ENCODE data around the gene TAF11L11. TPM values are rescaled to one million over a fixed set of nuclear protein-coding genes. Genes with fewer than 3 reads are reported as not detected.
"Not testable (repeated sequence)": the region's sequence is repeated elsewhere in the genome, so short reads cannot be mapped to it uniquely, and the experiment has no call there.

Gene TAF11L11
- total RNA-seq, 1 donor from 2014 or later = not detected

- peaks cover 14% of the 10 kb centered on the region for H3K9me3 Mint-ChIP-seq
- no peaks in the 10 kb centered on the region for H3K4me1 Mint-ChIP-seq
- no peak overlapping the region for H3K27ac Mint-ChIP-seq
- H3K27me3 Mint-ChIP-seq (ENCODE audit: low read depth) = peaks cover 8% of the 10 kb centered on the region
- no peaks in the 10 kb centered on the region for H3K36me3 Mint-ChIP-seq
- TF ChIP-seq CTCF (IDR thresholded peaks at IDR 0.05; ENCODE audit: unreplicated experiment) = no peak
- DNase-seq (ENCODE audit: low spot score in 2 of 2, unreplicated experiment in 2 of 2) = no peak
- no peak overlapping the region for H3K4me3 Mint-ChIP-seq
Observed at GRCh38 chr5:17619354-17619753, 15.4 kb downstream of the TAF11L11 start.

GRCh38 chr5:17620627-17621026 lies 16.6 kb downstream of the TAF11L11 start:
- peaks cover 14% of the 10 kb centered on the region for H3K9me3 Mint-ChIP-seq
- no peaks in the 10 kb centered on the region for H3K36me3 Mint-ChIP-seq
- no peaks in the 10 kb centered on the region for H3K4me1 Mint-ChIP-seq
- no peak overlapping the region for H3K27ac Mint-ChIP-seq
- TF ChIP-seq CTCF (IDR thresholded peaks at IDR 0.05; ENCODE audit: unreplicated experiment) = peak; percentile 58
- H3K4me3 Mint-ChIP-seq = no peak overlapping the region
- no peak for DNase-seq (ENCODE audit: low spot score in 2 of 2, unreplicated experiment in 2 of 2)
- H3K27me3 Mint-ChIP-seq (ENCODE audit: low read depth) = peaks cover 8% of the 10 kb centered on the region

GRCh38 chr5:17625686-17626085 lies 21.7 kb downstream of the TAF11L11 start:
- no peak for DNase-seq (ENCODE audit: low spot score in 2 of 2, unreplicated experiment in 2 of 2)
- no peak overlapping the region for H3K4me3 Mint-ChIP-seq
- TF ChIP-seq CTCF (IDR thresholded peaks at IDR 0.05; ENCODE audit: unreplicated experiment) = no peak
- H3K4me1 Mint-ChIP-seq = no peaks in the 10 kb centered on the region
- H3K27me3 Mint-ChIP-seq (ENCODE audit: low read depth) = peaks cover 9% of the 10 kb centered on the region
- no peak overlapping the region for H3K27ac Mint-ChIP-seq
- peaks cover 6% of the 10 kb centered on the region for H3K9me3 Mint-ChIP-seq
- H3K36me3 Mint-ChIP-seq = no peaks in the 10 kb centered on the region

- H3K27ac Mint-ChIP-seq; H3K27me3 Mint-ChIP-seq (ENCODE audit: low read depth); H3K9me3 Mint-ChIP-seq; H3K36me3 Mint-ChIP-seq; H3K4me1 Mint-ChIP-seq; H3K4me3 Mint-ChIP-seq; DNase-seq (ENCODE audit: low spot score in 2 of 2, unreplicated experiment in 2 of 2): not testable (repeated sequence)
Observed at GRCh38 chr5:17631788-17632187, 27.8 kb downstream of the TAF11L11 start, which contains the start of gene TAF11L13. TSS of gene TAF11L13 (plus strand) at chr5:17632088.

- no peak within 1 kb of the TSS for H3K27ac Mint-ChIP-seq
- no peak for DNase-seq (ENCODE audit: low spot score in 2 of 2, unreplicated experiment in 2 of 2)
Observed at GRCh38 chr5:17634160-17634559, 30.2 kb downstream of the TAF11L11 start, which contains the start of gene TAF11L14. TSS of gene TAF11L14 (plus strand) at chr5:17634460.

GRCh38 chr5:17649232-17649631 lies 45.2 kb downstream of the TAF11L11 start:
- not testable (repeated sequence) for DNase-seq (ENCODE audit: low spot score in 2 of 2, unreplicated experiment in 2 of 2); H3K4me3 Mint-ChIP-seq; H3K36me3 Mint-ChIP-seq; H3K27ac Mint-ChIP-seq; H3K4me1 Mint-ChIP-seq
- Mint-ChIP-seq H3K27me3 (ENCODE audit: low read depth) (peaks cover 13% of the 10 kb centered on the region), H3K9me3 (peaks cover 19% of the 10 kb centered on the region)

More at GRCh38 chr5:17634160-17634559, 30.2 kb downstream of the TAF11L11 start, which contains the start of gene TAF11L14:
- no peak for TF ChIP-seq CTCF (IDR thresholded peaks at IDR 0.05; ENCODE audit: unreplicated experiment)
- Mint-ChIP-seq H3K9me3 (peaks cover 6% of the 10 kb centered on the region), H3K36me3 (no peaks in the 10 kb centered on the region), H3K4me3 (no peak within 1 kb of the TSS), H3K4me1 (no peaks in the 10 kb centered on the region), H3K27me3 (ENCODE audit: low read depth) (no peaks in the 10 kb centered on the region)

- H3K9me3 Mint-ChIP-seq = peaks cover 17% of the 10 kb centered on the region
- not testable (repeated sequence) for H3K27ac Mint-ChIP-seq; H3K27me3 Mint-ChIP-seq (ENCODE audit: low read depth); H3K36me3 Mint-ChIP-seq; H3K4me3 Mint-ChIP-seq; DNase-seq (ENCODE audit: low spot score in 2 of 2, unreplicated experiment in 2 of 2); H3K4me1 Mint-ChIP-seq
Observed at GRCh38 chr5:17655201-17655759, 51.3 kb downstream of the TAF11L11 start.

Other genes with a start within 250 kb of the TAF11L11 start
- not detected in 3 replicates for gene TAF11L2, start 106.0 kb upstream of the TAF11L11 start, total RNA-seq
- not detected in 3 replicates for gene TAF11L3, start 85.8 kb upstream of the TAF11L11 start, total RNA-seq
- not detected in 3 replicates for gene TAF11L4, start 82.4 kb upstream of the TAF11L11 start, total RNA-seq
- gene TAF11L5, start 78.9 kb upstream of the TAF11L11 start, total RNA-seq = not detected in 3 replicates
- not detected in 3 replicates for gene TAF11L6, start 75.5 kb upstream of the TAF11L11 start, total RNA-seq
- gene TAF11L7, start 18.4 kb upstream of the TAF11L11 start, total RNA-seq = not detected in 3 replicates
- not detected in 3 replicates for gene TAF11L8, start 13.2 kb upstream of the TAF11L11 start, total RNA-seq
- gene TAF11L9, start 9.8 kb upstream of the TAF11L11 start, total RNA-seq = not detected in 3 replicates
- not detected in 3 replicates for gene TAF11L10, start 6.4 kb upstream of the TAF11L11 start, total RNA-seq
- gene TAF11L12, start 6.2 kb downstream of the TAF11L11 start, total RNA-seq = not detected in 3 replicates
- not detected in 3 replicates for gene TAF11L13, start 27.9 kb downstream of the TAF11L11 start, total RNA-seq
- gene TAF11L14, start 30.3 kb downstream of the TAF11L11 start, total RNA-seq = not detected in 3 replicates

Measured in mesothelial cell of epicardium (in vitro differentiated cells).